Neural cell (in vitro differentiated cells): ENCODE data around the gene SPPL3. TPM values are rescaled to one million over a fixed set of nuclear protein-coding genes. Genes with fewer than 3 reads are reported as not detected.

Experiments used
- H2AFZ ChIP-seq: fragments of 200-600, 300-800 bp; sonication (generic), shearing (Covaris generic); 2 replicates; pipeline ENCODE4 v1.6.0; 2014; ENCODE audit warnings: low read depth, mild to moderate bottlenecking, antibody characterized with exemption, low read length, moderate library complexity
- H3F3A ChIP-seq: fragments of 200-600 bp; shearing (Covaris generic); 2 replicates; pipeline ENCODE4 v1.6.1; 2016; ENCODE audit warnings: mild to moderate bottlenecking, moderate library complexity, mixed read lengths, antibody characterized with exemption, low read length; ENCODE audit not compliant: insufficient read depth, poor library complexity, severe bottlenecking
- H3K27ac ChIP-seq: fragments of 200-600, 300-800 bp; sonication (generic), shearing (Covaris generic); 2 replicates; pipeline ENCODE4 v1.5.1; 2014; ENCODE audit warnings: mild to moderate bottlenecking, low read length, moderate library complexity
- H3K27me3 ChIP-seq: fragments of 300-800, 200-600 bp; sonication (generic), shearing (Covaris generic); 2 replicates; pipeline ENCODE4 v1.6.0; 2014; ENCODE audit warnings: mild to moderate bottlenecking, low read depth, low read length, moderate library complexity; ENCODE audit not compliant: insufficient read depth
- H3K36me3 ChIP-seq: fragments of 300-800, 200-600 bp; sonication (generic), shearing (Covaris generic); 2 replicates; pipeline ENCODE4 v1.5.1; 2014; ENCODE audit warnings: mild to moderate bottlenecking, antibody characterized with exemption, low read length, moderate library complexity; ENCODE audit not compliant: insufficient read depth
- H3K4me2 ChIP-seq: fragments of 300-800, 200-600 bp; sonication (generic), shearing (Covaris generic); 2 replicates; pipeline ENCODE4 v1.6.0; 2014; ENCODE audit warnings: mild to moderate bottlenecking, low read length
- H3K4me3 ChIP-seq: fragments of 300-800, 200-600 bp; sonication (generic), shearing (Covaris generic); 2 replicates; pipeline ENCODE4 v1.5.1; 2014; ENCODE audit warnings: mild to moderate bottlenecking, low read length, moderate library complexity
- H3K79me2 ChIP-seq: fragments of 200-600 bp; shearing (Covaris generic); replicated peaks from 2 replicates; pipeline ENCODE4 v1.6.0; 2014; ENCODE audit warnings: mild to moderate bottlenecking, low read length, moderate library complexity; ENCODE audit not compliant: insufficient read depth
- H3K9ac ChIP-seq: fragments of 300-800, 200-600 bp; sonication (generic), shearing (Covaris generic); 2 replicates; pipeline ENCODE4 v1.6.1; 2016; ENCODE audit warnings: mild to moderate bottlenecking, low read length, mixed read lengths
- H3K9me2 ChIP-seq: fragments of 200-600 bp; shearing (Covaris generic); 2 replicates; pipeline ENCODE4 v1.6.1; 2016; ENCODE audit warnings: mild to moderate bottlenecking, low read length, mixed read lengths; ENCODE audit not compliant: insufficient read depth
- H3K9me3 ChIP-seq: fragments of 200-600, 300-800 bp; sonication (generic), shearing (Covaris generic); 2 replicates; pipeline ENCODE4 v1.6.1; 2016; ENCODE audit warnings: mild to moderate bottlenecking, mixed run types, low read length, moderate library complexity, mixed read lengths
- H4K20me1 ChIP-seq: fragments of 200-600 bp; shearing (Covaris generic); 2 replicates; pipeline ENCODE4 v1.6.1; 2016; ENCODE audit warnings: mild to moderate bottlenecking, mixed run types; ENCODE audit not compliant: insufficient read depth
- CTCF ChIP-seq: fragments of 450-650 bp; IDR thresholded peaks from 2 replicates; pipeline ENCODE4 v1.5.1; 2014; ENCODE audit warnings: antibody characterized with exemption, mild to moderate bottlenecking, moderate library complexity; ENCODE audit not compliant: poor library complexity, severe bottlenecking
- EP300 ChIP-seq: fragments of 450-650 bp; conservative IDR thresholded peaks from 2 replicates; pipeline ENCODE4 v1.6.1; 2014; ENCODE audit warnings: antibody characterized with exemption, mild to moderate bottlenecking, moderate library complexity; ENCODE audit not compliant: poor library complexity, severe bottlenecking
- EZH2 ChIP-seq: fragments of 200-600, 300-800 bp; shearing (Covaris generic), sonication (generic); IDR thresholded peaks from 2 replicates; pipeline ENCODE4 v1.6.1; 2014; ENCODE audit warnings: antibody characterized with exemption, low read length, borderline replicate concordance, mild to moderate bottlenecking; ENCODE audit not compliant: insufficient read depth, poor library complexity, severe bottlenecking
- MXI1 ChIP-seq: fragments of 450-650 bp; conservative IDR thresholded peaks from 2 replicates; pipeline ENCODE4 v1.6.1; 2014; ENCODE audit warnings: antibody characterized with exemption, mild to moderate bottlenecking; ENCODE audit not compliant: poor library complexity, severe bottlenecking
- POLR2AphosphoS5 ChIP-seq: IDR thresholded peaks from 2 replicates; pipeline ENCODE4 v1.6.1; 2012
- RAD21 ChIP-seq: fragments of 450-650 bp; conservative IDR thresholded peaks from 2 replicates; pipeline ENCODE4 v1.6.1; 2014; ENCODE audit warnings: antibody characterized with exemption, mild to moderate bottlenecking, moderate library complexity
- REST ChIP-seq: IDR thresholded peaks from 2 replicates; pipeline ENCODE4 v1.6.1; 2012; ENCODE audit warnings: borderline replicate concordance
- SMC3 ChIP-seq: fragments of 450-650 bp; conservative IDR thresholded peaks from 2 replicates; pipeline ENCODE4 v1.6.1; 2014; ENCODE audit warnings: antibody characterized with exemption, mild to moderate bottlenecking, moderate library complexity; ENCODE audit not compliant: poor library complexity
- TAF1 ChIP-seq: IDR thresholded peaks from 2 replicates; pipeline ENCODE4 v1.6.1; 2012; ENCODE audit warnings: low read depth
- polyA plus RNA-seq: library from polyadenylated mRNA; depleted of rRNA; stranded (reverse); fragments of >200 nt; gene quantifications from 2 replicates; pipeline ENCODE4 v1.2.3, GENCODE V29; 2014

The SPPL3 gene
- polyA plus RNA-seq, 1 donor from 2014 or later, result 21.3 TPM

GRCh38 chr12:120798696-120799095 is 105.5 kb downstream of the SPPL3 start:
- Histone ChIP-seq H2AFZ (no peak overlapping the region), H4K20me1 (no peaks in the 10 kb centered on the region), H3K9me2 (no peaks in the 10 kb centered on the region), H3K27ac (no peak overlapping the region), H3K4me2 (no peak overlapping the region), H3K79me2 (peaks cover 15% of the 10 kb centered on the region), H3K36me3 (peaks cover 5% of the 10 kb centered on the region), H3K9me3 (peaks cover 10% of the 10 kb centered on the region), H3K27me3 (no peaks in the 10 kb centered on the region), H3K9ac (no peak overlapping the region), H3F3A (no peaks in the 10 kb centered on the region), H3K4me3 (no peak overlapping the region)
- TF ChIP-seq POLR2AphosphoS5, result no peak
- no peak for TF ChIP-seq CTCF
- TF ChIP-seq SMC3, result no peak
- no peak for TF ChIP-seq REST
- no peak for TF ChIP-seq MXI1
- no peak for TF ChIP-seq RAD21
- no peak for TF ChIP-seq EZH2
- TF ChIP-seq EP300, result no peak
- no peak for TF ChIP-seq TAF1

GRCh38 chr12:120797677-120798642 is 106.2 kb downstream of the SPPL3 start:
- no peak for TF ChIP-seq EP300
- TF ChIP-seq SMC3, result no peak
- TF ChIP-seq RAD21, result no peak
- no peak for TF ChIP-seq MXI1
- TF ChIP-seq REST, result no peak
- TF ChIP-seq CTCF, result no peak
- no peak for TF ChIP-seq POLR2AphosphoS5
- TF ChIP-seq TAF1, result no peak
- TF ChIP-seq EZH2, result no peak
- no peak overlapping the region for H3K4me3 ChIP-seq

More at GRCh38 chr12:120797677-120798642, 106.2 kb downstream of the SPPL3 start:
- H3K79me2 ChIP-seq, result peaks cover 12% of the 10 kb centered on the region
- no peak overlapping the region for H2AFZ ChIP-seq
- no peaks in the 10 kb centered on the region for H4K20me1 ChIP-seq
- H3K9me3 ChIP-seq, result peaks cover 10% of the 10 kb centered on the region
- H3K4me2 ChIP-seq, result no peak overlapping the region
- H3K27me3 ChIP-seq, result no peaks in the 10 kb centered on the region
- no peaks in the 10 kb centered on the region for H3K9me2 ChIP-seq
- no peak overlapping the region for H3K27ac ChIP-seq
- no peak overlapping the region for H3K9ac ChIP-seq
- peaks cover 5% of the 10 kb centered on the region for H3K36me3 ChIP-seq
- no peaks in the 10 kb centered on the region for H3F3A ChIP-seq
